ENCODE results near the gene RCAN1.
"Not testable (repeated sequence)": the region's sequence is repeated elsewhere in the genome, so short reads cannot be mapped to it uniquely, and the experiment has no call there.

The RCAN1 gene

GRCh38 chr21:34570313-34570712 is 44.6 kb downstream of the RCAN1 start:
- no peak overlapping the region for H3K4me3 ChIP-seq (replicated peaks in 1 of 2; ENCODE audit: low read depth in 2 of 2, low read length in 2 of 2)
- peak in 1 of 2 donors; percentile 60 for DNase-seq (ENCODE audit: low read depth in 2 of 2)
- TF ChIP-seq, protein P1, sequence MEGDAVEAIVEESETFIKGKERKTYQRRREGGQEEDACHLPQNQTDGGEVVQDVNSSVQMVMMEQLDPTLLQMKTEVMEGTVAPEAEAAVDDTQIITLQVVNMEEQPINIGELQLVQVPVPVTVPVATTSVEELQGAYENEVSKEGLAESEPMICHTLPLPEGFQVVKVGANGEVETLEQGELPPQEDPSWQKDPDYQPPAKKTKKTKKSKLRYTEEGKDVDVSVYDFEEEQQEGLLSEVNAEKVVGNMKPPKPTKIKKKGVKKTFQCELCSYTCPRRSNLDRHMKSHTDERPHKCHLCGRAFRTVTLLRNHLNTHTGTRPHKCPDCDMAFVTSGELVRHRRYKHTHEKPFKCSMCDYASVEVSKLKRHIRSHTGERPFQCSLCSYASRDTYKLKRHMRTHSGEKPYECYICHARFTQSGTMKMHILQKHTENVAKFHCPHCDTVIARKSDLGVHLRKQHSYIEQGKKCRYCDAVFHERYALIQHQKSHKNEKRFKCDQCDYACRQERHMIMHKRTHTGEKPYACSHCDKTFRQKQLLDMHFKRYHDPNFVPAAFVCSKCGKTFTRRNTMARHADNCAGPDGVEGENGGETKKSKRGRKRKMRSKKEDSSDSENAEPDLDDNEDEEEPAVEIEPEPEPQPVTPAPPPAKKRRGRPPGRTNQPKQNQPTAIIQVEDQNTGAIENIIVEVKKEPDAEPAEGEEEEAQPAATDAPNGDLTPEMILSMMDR (IDR thresholded peaks at IDR 0.05; ENCODE audit: low read depth, low read length) = no peak

DNA sequence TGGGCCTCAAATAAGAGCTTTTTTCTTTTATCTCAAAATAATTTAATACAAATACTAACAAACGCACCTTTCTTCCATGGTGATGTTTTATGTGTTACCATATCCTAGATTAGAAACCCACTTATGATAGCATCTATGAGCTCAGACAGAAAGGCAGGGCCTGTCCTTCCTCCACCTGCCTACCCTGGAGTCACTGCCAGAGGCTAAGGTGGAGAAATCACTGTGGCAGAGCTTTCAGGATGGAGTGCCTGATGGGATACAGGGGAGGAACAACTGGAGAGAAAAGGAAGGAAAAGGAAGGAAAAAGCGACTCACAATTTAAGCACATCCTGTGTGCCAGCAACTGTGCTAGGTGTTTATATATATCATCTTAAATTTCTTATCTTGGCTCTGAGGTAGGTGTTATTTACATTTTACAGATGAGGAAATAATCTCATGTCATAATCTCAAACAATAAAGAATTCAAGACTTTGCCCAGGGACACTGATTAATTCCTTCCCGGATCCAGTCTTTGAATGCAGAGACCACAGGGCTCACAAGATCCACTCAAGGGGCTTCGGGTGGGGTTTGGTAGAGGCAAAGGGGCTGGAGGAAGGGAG is 45.4 kb downstream of the RCAN1 start:
- TF ChIP-seq, protein P1 (IDR thresholded peaks at IDR 0.05; ENCODE audit: low read depth, low read length) = no peak
- H3K4me3 ChIP-seq (replicated peaks in 1 of 2; ENCODE audit: low read depth in 2 of 2, low read length in 2 of 2) = no peak overlapping the region
- DNase-seq (ENCODE audit: low read depth in 2 of 2) = no peak

DNA sequence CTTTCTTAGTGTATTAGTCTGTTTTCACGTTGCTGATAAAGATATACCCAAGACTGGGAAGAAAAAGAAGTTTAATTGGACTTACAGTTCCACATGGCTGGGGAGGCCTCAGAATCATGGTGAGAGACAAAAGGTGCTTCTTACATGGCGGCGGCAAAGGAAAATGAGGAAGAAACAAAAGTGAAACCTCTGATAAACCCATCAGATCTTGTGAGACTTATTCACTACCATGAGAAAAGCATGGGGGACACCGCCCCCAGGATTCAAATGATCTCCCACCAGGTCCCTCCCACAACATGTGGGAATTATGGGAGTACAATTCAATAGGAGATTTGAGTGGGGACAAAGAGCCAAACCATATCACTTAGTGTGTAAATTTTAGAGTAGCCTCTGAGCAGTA is 46.1 kb downstream of the RCAN1 start:
- DNase-seq (ENCODE audit: low read depth in 2 of 2); H3K4me3 ChIP-seq (replicated peaks in 1 of 2; ENCODE audit: low read depth in 2 of 2, low read length in 2 of 2): not testable (repeated sequence)

- TF ChIP-seq, protein P1 (IDR thresholded peaks at IDR 0.05; ENCODE audit: low read depth, low read length) = no peak
- no peak overlapping the region for H3K4me3 ChIP-seq (replicated peaks in 1 of 2; ENCODE audit: low read depth in 2 of 2, low read length in 2 of 2)
- no peak for DNase-seq (ENCODE audit: low read depth in 2 of 2)
Observed at GRCh38 chr21:34567604-34568155, 47.2 kb downstream of the RCAN1 start.

DNA sequence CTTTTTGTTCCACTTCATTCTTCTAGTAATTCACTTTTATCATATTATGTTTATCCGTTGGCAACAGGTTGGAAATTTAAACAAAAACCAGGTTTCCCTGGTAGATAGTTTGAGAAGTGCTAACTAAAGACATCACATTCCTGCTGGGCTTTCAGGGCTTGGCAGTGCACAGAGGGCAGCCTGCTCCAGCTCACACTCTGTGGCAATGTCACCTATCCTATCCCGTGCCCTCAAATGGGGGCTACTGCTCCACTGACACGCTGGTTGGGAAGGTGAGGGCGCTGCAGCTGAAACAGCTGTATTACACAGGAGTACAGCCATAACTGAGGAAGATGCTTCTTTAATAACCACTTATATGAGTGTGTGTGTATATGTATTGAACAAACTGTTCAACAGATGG is 49.7 kb downstream of the RCAN1 start:
- TF ChIP-seq, protein P1 (IDR thresholded peaks at IDR 0.05; ENCODE audit: low read depth, low read length) = no peak
- H3K4me3 ChIP-seq (replicated peaks in 1 of 2; ENCODE audit: low read depth in 2 of 2, low read length in 2 of 2) = no peak overlapping the region
- DNase-seq (ENCODE audit: low read depth in 2 of 2) = no peak

- not testable (repeated sequence) for H3K4me3 ChIP-seq (replicated peaks in 1 of 2; ENCODE audit: low read depth in 2 of 2, low read length in 2 of 2); DNase-seq (ENCODE audit: low read depth in 2 of 2)
Observed at GRCh38 chr21:34563370-34563769, 51.5 kb downstream of the RCAN1 start.

- no peak for DNase-seq (ENCODE audit: low read depth in 2 of 2)
- H3K4me3 ChIP-seq (replicated peaks in 1 of 2; ENCODE audit: low read depth in 2 of 2, low read length in 2 of 2) = no peak overlapping the region
- TF ChIP-seq, protein P1 (IDR thresholded peaks at IDR 0.05; ENCODE audit: low read depth, low read length) = no peak
Observed at GRCh38 chr21:34561806-34562205, 53.1 kb downstream of the RCAN1 start.

GRCh38 chr21:34560609-34561008 is 54.3 kb downstream of the RCAN1 start:
- H3K4me3 ChIP-seq (replicated peaks in 1 of 2; ENCODE audit: low read depth in 2 of 2, low read length in 2 of 2) = no peak overlapping the region
- no peak for DNase-seq (ENCODE audit: low read depth in 2 of 2)
- TF ChIP-seq, protein P1 (IDR thresholded peaks at IDR 0.05; ENCODE audit: low read depth, low read length) = no peak
